Thoracic aorta (tissue), 2 donors: ENCODE data around the gene RBMS1. TPM values are rescaled to one million over a fixed set of nuclear protein-coding genes. Genes with fewer than 3 reads are reported as not detected.

Experiments
- ATAC-seq: fragments of 150-250 bp; one replicate; pipeline ENCODE4 v1.8.0; 2017; ENCODE audit warnings: low read depth; ENCODE audit not compliant: insufficient number of reproducible peaks, low FRiP score
- DNase-seq: peaks from one replicate; pipeline ENCODE4 v3.0.0-alpha.2; 2020; ENCODE audit warnings: low spot score
- H3K27ac ChIP-seq, 2 donors: fragments of 200-600 bp; sonication (generic); 1 replicate in 1 of 2; 2 replicates in 1 of 2; pipeline ENCODE4 v1.5.1; 2016; ENCODE audit warnings: mild to moderate bottlenecking in 2 of 2, moderate library complexity in 2 of 2
- H3K27me3 ChIP-seq: fragments of 200-600 bp; sonication (generic); replicated peaks from 2 replicates; pipeline ENCODE4 v1.6.0; 2016; ENCODE audit warnings: mild to moderate bottlenecking; ENCODE audit not compliant: insufficient read depth
- H3K36me3 ChIP-seq: fragments of 200-600 bp; sonication (generic); one replicate; pipeline ENCODE4 v1.5.1; 2016
- H3K4me1 ChIP-seq, 2 donors: fragments of 200-600 bp; sonication (generic); 1 replicate in 1 of 2; 2 replicates in 1 of 2; pipeline versions ENCODE4 v1.5.1 to v1.6.0; 2016; ENCODE audit warnings: low read depth in 2 of 2, mild to moderate bottlenecking in 1 of 2; ENCODE audit not compliant: control insufficient read depth in 1 of 2
- H3K4me3 ChIP-seq: fragments of 200-600 bp; sonication (generic); 2 replicates; pipeline ENCODE4 v1.5.1; 2016; ENCODE audit warnings: mild to moderate bottlenecking
- H3K9me3 ChIP-seq: fragments of 200-600 bp; sonication (generic); 2 replicates; pipeline ENCODE4 v1.5.1; 2016
- total RNA-seq, 2 donors: library from RNA; depleted of rRNA; stranded (reverse); fragments of >200 nt; gene quantifications; one replicate each; pipeline versions ENCODE4 v1.1.0 to v1.2.3, GENCODE V29; 2016
- TF ChIP-seq, protein P1 (sequence below): fragments of 200-600 bp; sonication (generic); IDR thresholded peaks from one replicate; pipeline ENCODE4 v1.5.1; 2019; ENCODE audit warnings: antibody characterized with exemption

Gene RBMS1
- total RNA-seq, 2 donors from 2014 or later, result 98.7 to 179 TPM

DNA sequence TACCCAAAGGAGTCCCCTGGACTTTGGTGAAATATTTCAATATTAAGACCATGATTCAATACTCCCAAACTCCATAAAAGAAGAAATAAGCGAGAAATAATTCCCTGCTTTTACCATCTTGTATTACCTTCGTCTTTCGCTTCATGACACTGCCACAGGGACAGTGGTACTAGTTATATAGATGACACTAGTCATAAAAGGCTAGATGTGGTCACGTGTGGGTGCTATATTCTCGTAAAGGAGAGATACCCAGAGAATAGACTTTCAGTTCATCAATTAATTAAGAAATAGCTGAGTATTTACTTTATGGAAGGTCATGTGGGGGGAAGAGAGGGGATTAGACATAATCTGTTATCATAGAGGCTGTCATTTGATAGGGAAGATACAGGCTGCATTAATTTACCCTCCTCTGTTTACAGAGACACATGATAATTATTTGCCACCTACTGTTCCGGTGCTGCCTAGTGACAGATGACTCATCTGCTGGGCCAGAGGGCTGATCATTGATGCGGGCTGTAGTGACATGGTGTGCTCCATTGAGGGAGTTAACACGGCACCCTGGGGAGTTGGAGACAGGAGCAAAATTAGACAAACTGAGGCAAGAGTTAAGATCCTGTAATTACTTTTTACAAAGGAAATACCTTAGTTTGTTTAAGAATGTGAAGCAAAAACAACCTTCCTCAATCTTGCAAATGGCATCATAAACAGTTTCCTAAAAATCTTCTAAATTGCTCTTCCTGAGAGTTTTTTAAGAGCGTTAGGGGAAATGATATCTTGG is 215.3 kb downstream of the RBMS1 start:
- H3K27me3 ChIP-seq, result no peaks in the 10 kb centered on the region
- no peaks in the 10 kb centered on the region for H3K9me3 ChIP-seq
- DNase-seq (no peak), ATAC-seq (no peak)
- TF ChIP-seq, protein P1, sequence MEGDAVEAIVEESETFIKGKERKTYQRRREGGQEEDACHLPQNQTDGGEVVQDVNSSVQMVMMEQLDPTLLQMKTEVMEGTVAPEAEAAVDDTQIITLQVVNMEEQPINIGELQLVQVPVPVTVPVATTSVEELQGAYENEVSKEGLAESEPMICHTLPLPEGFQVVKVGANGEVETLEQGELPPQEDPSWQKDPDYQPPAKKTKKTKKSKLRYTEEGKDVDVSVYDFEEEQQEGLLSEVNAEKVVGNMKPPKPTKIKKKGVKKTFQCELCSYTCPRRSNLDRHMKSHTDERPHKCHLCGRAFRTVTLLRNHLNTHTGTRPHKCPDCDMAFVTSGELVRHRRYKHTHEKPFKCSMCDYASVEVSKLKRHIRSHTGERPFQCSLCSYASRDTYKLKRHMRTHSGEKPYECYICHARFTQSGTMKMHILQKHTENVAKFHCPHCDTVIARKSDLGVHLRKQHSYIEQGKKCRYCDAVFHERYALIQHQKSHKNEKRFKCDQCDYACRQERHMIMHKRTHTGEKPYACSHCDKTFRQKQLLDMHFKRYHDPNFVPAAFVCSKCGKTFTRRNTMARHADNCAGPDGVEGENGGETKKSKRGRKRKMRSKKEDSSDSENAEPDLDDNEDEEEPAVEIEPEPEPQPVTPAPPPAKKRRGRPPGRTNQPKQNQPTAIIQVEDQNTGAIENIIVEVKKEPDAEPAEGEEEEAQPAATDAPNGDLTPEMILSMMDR, result no peak
- H3K4me3 ChIP-seq, result no peak overlapping the region
- H3K27ac ChIP-seq, result no peak overlapping the region
- H3K4me1 ChIP-seq, result peaks cover 10 to 13% of the 10 kb centered on the region in 2 donors
- peaks cover 27% of the 10 kb centered on the region for H3K36me3 ChIP-seq

DNA sequence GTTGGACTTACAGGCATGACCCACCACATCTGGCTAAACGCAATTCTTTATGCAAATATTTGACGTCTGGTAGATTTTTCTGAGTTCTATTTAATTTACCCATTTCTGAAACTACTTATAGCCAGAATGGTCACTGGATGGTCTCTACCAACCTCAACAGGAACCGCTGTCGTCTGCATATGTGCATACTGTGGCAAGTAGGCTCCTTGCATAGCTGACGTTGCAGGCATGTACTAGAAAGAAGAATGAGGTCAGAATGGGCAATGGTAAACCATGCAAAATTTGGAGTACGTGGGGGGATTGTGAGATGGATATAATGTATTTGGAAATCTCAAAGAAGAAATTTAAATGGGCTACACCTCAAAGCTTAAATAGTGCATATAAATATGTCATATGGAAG is 216.5 kb downstream of the RBMS1 start:
- Histone ChIP-seq H3K9me3 (no peaks in the 10 kb centered on the region), H3K27me3 (no peaks in the 10 kb centered on the region), H3K4me3 (no peak overlapping the region), H3K36me3 (peaks cover 27% of the 10 kb centered on the region), H3K27ac (no peak overlapping the region), H3K4me1 (peaks cover 10 to 13% of the 10 kb centered on the region in 2 donors)
- ATAC-seq, result no peak
- no peak for DNase-seq
- TF ChIP-seq, protein P1, result no peak

- H3K9me3 ChIP-seq, result no peaks in the 10 kb centered on the region
- DNase-seq (no peak), ATAC-seq (no peak)
- H3K27ac ChIP-seq, result no peak overlapping the region
- peaks cover 27% of the 10 kb centered on the region for H3K36me3 ChIP-seq
- TF ChIP-seq, protein P1, result no peak
- no peak overlapping the region for H3K4me3 ChIP-seq
- no peaks in the 10 kb centered on the region for H3K27me3 ChIP-seq
- H3K4me1 ChIP-seq, result peaks cover 21 to 24% of the 10 kb centered on the region in 2 donors
These were observed 218.0 kb downstream of the RBMS1 start for GRCh38 chr2:160275656-160276055.

- DNase-seq (no peak), ATAC-seq (no peak)
- TF ChIP-seq, protein P1, result no peak
- Histone ChIP-seq H3K27me3 (no peaks in the 10 kb centered on the region), H3K4me3 (peak overlapping the region; percentile 77), H3K36me3 (peaks cover 2% of the 10 kb centered on the region), H3K27ac (peak overlapping the region; percentile 96 to 98), H3K9me3 (no peaks in the 10 kb centered on the region), H3K4me1 (peaks cover 27 to 40% of the 10 kb centered on the region in 2 donors)
These were observed 222.2 kb downstream of the RBMS1 start for GRCh38 chr2:160271171-160272086.

DNA sequence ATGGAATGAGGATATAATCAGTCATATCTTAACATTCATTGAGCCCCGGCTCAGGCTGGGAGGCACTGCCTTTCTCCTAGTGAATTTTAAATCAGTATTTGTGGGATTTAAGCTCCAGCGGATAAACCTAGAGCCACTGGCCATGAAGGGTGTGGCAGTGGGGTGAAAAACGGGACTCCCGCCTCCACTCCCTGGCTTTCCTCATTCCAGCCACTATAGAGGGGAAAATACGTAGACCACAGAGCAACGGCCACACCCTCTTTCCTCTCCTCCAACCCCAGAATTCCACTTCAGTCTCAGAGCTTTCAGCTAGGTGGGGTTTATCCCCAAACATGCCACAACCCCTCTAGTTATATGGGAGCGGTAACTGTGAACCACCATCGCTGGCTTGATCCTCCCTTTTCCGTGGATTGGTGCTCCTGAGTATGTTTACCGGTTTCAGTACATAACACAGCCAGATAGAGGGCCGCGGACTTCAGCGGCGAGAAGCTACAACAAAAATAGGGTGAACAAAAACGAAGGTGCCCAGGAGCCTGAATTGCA is 223.0 kb downstream of the RBMS1 start:
- peak; percentile 9 for ATAC-seq
- TF ChIP-seq, protein P1, result no peak
- Histone ChIP-seq H3K4me1 (peaks cover 27 to 40% of the 10 kb centered on the region in 2 donors), H3K27me3 (no peaks in the 10 kb centered on the region), H3K36me3 (no peaks in the 10 kb centered on the region), H3K27ac (peak overlapping the region; percentile 96 to 98), H3K9me3 (no peaks in the 10 kb centered on the region), H3K4me3 (peak overlapping the region; percentile 77)
- DNase-seq, result no peak
